GM18520 (cell line): ENCODE measurements around the gene TSC2.
"Not testable (repeated sequence)": the region's sequence is repeated elsewhere in the genome, so short reads cannot be mapped to it uniquely, and the experiment has no call there.

ENCODE experiments used
- ATAC-seq: cut with Tn5 transposase; IDR thresholded peaks from one replicate; pipeline ENCODE4 v1.9.1; 2021; ENCODE audit not compliant: unreplicated experiment

The TSC2 gene

DNA sequence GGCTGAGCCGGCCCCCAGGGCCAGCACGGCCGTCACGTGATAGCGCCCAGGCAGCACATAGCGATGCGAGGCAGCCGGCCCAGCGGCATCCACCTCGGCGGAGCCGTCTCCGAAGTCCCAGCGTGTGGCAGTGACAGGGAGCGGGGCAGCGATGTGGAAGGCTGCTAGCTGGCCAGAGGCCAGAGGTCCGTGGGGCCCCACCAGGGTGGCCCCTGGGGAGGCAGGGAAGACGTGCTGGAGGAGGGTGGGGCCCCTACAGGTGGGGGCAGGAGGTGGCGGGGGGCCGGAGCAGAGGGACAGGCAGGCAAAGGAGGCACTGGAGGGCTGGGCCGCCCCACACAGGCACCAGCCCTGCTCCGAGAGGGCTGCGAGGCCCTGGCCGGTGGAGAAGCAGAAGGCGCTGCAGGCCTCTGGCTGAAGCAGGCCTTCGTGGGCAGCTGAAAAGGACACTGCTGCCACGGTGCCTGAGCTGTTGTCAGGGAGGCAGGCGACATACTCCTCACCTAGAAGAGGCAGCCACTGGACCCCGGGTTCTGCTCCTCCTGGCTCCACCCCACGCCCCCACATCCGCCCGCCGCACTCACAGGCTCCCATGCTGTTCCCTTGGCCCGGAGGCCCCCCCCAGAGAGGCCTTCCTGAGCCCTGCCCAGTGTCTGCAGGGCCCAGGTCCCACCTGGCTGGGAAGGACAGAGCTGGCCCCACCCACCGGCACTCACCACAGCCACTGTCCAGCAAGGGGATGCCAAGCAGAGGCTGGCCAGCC, 70.4 kb downstream of the TSC2 start:
- not testable (repeated sequence) for ATAC-seq

DNA sequence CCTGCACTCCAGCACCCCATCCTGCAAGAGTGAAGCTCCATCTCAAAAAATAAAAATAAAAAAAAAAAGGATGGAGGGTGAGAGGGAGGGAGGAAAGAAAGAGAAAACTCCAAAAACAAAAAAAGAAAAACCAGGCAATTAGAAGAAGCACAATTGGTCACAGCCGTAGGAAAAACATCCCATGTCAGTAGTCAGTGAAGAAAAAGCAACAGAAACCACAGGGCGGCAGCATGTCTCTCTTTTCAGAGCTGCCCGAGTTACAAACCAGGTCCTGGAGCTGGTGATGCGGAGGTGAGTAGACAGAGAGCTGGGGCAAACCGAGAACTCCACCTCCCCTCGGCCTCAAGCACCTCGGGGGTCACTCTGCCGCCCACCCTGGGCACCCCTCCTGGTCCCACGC, 73.5 kb downstream of the TSC2 start:
- not testable (repeated sequence) for ATAC-seq

DNA sequence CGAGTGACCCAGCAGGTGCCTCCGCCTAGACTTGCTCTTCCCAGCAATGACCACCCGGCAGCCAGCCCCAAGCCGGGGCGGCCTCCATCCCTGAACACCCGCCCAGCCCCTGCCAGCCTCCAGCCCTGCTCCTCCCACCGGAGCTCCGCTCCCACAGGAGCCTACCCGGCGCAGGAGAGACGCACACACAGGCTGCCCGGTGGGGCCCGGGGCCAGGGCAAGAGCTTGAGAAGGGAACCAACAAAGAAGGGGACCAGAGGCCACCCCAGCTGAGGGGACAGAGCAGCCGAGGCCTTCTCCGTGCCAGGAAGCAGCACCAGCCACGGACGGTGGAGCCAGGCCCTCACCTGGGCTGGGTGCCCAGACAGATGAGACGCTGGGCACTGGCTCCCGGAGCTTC, 74.1 kb downstream of the TSC2 start:
- no peak for ATAC-seq

DNA sequence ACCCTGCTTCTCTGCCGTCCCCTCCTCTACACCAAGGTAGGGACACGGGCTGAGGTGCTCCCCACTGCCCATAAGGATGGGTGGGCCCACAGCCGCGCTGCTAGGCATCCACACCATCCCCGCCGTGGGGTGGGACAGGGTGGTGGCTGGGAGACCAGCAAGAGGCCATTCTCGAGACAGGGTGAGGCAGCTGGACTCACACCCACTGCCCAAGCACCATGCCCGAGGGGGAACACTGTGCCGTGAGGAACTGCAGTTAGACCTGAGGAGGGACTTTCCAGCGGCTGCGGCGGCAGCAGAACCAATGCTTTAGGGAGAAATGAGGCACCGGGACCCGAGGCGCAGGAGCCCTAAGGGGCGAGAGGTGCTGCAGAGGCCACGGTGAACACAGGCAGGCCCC, 74.6 kb downstream of the TSC2 start:
- ATAC-seq = no peak

DNA sequence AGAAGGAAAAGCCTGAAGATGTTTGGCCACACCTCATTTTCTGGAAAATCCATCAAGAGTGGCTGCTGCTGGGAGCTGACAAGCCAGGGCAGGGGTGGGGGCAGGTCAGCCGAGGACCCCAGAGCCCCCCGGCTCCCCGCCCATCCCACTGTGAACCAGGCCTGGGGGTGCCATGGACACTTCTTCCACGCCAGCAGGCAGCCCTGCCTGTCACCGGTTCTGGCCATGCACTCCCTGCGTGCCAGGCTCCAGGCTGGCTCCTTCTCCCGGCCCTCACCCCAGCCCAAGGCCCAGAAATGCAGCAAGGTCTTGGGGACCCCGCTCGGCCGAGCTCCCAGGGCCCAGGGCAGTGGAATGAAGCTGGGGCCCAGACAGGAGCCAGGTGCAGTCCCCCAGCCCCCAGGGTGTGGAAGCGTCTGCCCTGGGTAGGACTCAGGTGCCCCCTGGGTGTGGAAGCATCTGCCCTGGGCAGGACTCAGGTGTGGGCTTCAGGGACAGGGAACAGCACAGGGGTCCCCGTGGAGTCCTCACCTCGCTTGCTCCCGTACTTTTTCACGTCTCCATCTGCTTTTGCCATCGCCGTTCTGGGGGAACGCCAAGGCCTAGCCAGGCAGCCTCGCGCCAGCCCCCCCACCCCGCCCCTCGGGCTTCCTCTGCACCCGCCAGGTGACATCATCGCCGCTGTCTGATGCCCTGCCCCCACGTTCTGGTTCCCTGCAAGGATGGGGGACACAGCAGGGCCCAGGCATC, 75.3 kb downstream of the TSC2 start:
- not testable (repeated sequence) for ATAC-seq

DNA sequence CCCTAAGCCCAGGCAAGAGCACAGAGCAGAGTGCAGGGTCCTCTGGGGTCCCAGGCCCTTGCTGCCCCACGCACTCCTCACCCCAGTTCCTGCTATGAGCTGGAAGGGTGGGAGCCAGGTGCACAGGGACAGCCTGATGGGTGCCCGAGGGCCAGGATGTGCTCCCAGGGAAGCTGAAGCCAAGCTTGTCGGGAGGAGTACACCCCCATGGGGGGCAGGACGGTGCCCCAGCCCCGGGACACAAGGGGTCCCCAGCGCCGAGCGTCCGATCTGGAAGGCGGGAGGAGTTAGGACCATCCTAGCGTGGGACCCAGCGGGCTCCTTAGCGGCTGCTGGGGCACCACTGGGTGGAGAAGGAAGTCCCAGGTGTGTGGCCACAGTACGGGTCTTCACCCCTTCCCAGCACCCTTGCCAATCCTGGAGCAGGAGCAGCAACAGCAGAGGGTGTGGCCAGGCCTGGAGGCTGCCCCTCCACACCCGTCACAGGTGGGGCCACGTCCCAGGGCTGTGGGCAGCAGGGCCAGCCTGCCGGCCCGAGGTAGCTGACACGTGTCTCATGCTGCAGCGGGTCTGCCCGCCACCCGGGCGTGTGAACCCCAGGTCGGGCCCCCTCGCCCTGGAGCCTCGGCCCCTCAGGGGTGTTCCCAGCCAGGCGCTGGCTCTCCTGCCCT, 76.1 kb downstream of the TSC2 start:
- ATAC-seq = not testable (repeated sequence)

DNA sequence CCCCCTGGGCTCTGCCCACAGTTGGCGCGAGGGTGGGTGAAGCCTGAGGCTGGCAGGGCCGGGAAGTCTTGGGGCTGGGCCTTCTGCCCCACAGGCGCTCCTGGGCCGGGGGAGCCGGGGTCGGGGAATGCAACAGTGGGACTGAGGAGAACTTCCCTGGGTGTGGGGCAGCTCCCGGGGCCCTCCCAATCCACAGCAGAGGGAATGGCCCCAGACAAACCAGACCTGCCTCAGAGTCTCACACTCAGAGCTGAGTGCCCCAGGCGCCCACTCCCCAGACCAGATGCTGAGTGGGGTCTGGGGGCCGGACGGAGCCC, 76.5 kb downstream of the TSC2 start:
- not testable (repeated sequence) for ATAC-seq

DNA sequence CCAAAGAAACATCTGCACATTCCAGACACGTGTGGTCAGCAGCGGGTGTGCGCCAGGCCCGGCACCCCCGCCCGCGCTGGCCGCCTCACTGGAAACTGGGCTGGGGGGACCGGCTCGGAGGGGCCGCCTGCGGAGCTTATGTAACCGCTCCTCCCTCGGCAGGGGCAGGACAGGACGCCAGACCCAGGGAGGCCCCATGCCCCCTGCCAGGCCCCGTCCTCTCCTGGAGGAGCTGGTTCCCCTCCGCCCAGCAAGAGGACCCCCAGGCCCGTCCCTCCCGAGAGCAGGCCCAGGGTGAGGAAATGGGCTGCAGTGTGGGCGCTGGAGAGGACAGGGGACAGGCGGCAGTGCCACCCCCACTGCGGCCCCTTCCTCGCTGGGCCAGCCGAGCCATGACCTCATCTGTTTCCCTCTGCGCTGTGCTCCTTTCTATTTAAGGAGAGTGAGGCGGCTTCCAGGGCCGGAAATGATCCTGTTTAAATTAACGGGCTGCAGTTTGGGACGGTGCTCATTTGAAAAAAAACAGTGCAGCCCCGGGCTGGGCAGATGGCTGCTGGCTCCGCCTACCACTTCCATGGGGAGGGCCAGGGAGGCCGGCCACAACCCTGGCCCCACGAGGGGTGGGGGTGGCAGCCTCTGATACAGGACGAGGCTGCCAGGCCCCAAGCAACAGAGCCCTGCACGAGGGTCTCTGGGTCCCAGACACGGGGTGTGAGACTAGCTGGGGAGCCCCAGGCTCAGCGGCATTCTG, 77.1 kb downstream of the TSC2 start:
- not testable (repeated sequence) for ATAC-seq

DNA sequence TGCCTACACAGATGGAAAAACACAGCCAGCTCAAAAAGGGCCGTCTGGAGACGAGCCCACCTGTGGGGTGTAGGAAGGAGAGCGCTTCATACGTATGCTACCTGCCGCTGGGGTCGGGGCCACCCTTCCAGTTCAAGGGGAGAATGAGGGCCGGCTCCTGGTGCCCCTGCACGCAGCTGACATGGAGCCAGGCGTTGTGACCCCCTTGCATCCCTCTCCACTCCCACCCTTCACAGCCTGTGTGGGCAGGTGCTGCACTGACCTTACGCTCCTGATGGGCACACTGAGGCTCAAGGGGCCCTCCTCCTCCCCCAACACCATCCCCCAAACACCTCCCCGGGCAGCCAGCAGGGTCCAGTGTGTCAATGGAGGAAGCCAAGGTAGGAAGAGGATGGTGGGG, 77.8 kb downstream of the TSC2 start:
- not testable (repeated sequence) for ATAC-seq

DNA sequence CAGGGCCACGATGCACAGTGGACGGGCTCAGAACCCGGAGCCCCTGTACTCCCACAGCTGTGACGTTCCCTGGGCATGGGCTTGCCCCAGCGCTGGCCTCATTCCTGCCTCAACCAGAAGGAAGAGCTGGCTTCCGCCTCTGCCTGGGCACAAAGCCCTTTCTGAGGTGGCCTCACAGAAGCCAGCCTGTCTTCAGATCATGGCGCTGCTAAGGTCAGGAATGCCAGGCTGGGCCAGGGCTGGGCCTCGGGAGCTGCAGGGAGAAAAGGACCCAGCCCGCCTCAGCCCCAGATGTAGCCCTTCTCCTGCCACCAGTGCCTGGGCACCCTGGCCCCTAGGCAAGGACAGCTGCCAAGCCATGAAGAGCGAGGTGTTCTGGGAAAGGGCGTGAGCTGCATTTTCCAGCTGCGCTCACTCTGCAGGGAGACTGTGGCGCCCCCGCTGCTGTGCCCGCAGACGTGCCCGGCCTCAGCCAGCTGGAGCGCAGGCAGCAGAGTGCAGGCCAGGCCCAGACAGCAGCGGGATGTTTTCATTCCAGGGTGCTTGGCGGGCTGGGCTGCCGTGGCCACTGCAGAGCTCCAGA, 78.5 kb downstream of the TSC2 start:
- not testable (repeated sequence) for ATAC-seq

DNA sequence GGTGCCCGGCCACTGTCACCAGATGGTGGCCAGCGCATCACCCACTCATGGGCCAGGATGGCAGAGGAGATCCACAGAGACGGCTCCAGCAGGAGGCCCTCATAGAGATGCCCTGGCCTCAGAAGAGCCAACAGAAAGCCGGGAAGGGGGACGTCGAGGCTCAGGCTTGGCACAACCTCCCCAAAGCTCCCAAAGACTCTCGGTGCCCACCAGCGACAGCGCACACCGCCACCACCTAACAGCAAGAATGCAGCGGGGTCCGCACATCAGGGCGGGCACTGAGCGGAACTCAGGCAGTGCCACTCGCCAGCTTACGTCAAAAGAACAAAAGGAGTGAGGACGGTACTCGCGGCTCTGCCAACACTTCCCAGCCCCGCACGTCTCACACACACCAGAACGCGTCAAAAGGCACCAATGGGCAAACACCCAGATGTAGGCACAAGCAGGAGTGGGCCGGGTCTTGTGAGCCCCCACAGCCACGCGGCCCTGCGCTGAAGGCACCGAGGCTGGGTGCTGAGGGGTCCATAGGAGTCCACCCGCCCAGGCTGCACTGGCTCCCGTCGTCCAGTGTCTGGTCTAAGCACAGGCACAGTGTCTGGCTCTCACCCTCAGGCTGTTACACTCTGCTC, 79.3 kb downstream of the TSC2 start:
- not testable (repeated sequence) for ATAC-seq

DNA sequence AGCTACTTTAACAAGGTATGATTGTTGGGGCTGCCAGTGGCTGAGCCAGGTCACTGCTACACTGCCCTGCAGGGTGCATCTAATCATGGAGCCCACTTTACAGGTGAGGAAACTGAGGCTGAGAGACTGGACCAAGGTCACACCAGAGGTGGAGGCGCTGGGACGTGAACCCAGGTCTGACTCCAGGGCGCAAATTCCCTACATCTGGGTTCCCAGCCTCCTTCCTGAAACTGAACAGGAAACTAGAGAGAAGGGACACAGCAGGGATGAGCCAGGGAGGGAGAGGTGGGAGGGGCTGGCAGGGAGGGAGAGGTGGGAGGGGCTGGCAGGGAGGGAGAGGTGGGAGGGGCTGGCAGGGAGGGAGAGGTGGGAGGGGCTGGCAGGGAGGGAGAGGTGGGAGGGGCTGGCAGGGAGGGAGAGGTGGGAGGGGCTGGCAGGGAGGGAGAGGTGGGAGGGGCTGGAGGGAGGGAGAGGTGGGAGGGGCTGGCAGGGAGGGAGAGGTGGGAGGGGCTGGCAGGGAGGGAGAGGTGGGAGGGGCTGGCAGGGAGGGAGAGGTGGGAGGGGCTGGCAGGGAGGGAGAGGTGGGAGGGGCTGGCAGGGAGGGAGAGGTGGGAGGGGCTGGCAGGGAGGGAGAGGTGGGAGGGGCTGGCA, 80.0 kb downstream of the TSC2 start:
- not testable (repeated sequence) for ATAC-seq

DNA sequence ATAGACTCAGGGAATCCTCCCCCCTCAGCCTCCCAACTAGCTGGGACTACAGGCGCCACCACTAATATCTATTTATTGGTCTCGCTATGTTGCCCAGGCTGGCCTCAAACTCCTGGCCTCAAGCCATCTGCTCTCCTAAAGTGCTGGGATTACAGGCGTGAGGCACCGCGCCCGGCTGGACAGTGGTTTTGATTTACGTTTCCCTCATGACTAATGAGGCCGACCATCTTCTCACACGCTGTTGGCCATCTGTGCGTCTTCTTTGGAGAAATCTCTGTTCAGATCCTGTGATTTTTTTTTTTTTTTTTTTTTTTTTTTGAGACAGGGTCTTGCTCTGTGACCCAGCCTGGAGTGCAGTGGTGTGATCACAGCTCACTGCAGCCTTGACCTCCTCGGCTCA, 81.5 kb downstream of the TSC2 start:
- ATAC-seq = not testable (repeated sequence)

DNA sequence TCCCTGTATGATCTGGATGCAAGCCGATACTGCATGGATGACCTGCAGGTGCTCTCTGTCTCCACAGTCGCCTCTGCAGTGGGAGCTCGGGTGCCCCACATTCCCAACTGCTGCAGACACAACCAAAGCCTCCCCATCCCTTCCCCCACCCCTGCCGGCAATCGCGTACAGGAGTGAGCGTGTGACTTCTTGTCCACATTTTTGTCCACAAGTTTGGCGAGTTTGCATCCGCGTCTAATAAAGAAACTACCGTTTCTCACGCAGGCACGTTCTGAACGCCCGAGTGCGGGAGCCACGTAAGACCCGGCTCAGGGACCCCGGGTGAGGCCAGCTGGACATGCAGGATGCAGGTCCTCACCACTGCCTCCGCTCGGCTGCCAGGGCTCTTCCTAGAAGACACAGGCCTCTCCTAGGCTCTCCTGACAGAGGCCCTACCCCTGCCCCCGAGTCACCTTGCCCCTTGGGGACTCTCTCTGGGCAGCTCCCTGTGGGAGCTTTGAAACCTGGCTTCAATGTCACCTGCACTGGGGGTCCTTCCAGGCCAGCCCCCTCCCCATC, 82.2 kb downstream of the TSC2 start:
- not testable (repeated sequence) for ATAC-seq

DNA sequence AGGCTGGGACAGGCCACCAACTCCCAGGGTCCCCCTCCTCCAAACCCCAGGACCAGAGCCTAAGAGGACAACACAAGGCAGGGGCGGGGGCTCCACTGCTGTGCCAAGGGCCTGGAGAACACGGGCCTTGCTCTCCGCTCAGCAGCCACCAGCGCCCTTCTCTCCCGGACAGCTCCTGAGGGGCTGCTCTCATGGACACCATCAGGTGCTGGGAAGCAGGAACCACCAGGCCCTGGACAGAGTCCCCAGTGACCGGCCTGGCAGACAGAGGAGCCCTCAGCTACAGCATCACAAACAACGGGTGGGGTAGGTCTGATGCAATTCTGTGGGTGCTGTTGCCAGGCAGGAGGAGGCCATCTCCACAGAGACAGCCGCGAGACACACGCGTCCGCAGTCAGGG, 86.0 kb downstream of the TSC2 start:
- not testable (repeated sequence) for ATAC-seq

DNA sequence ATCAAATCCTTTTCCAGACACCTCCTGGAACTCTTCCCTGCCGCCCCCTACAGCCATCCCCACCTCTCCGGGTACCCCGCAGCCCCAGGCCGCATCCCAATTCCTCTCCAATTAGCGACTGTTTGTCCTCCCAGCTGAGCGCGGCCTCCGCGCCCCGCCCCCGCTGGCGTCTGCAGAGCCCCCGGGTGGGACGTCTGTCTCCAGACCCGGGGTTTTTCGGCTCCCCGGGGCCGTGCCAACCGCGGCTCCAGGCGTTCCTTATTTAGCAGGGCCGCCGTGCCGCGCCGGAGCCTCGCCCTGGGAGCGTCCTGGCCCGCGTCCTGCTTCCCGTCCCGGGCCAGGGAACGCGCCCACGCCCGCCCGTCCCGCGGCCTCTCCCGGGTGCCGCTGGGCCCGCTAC, 87.3 kb downstream of the TSC2 start:
- ATAC-seq = not testable (repeated sequence)

DNA sequence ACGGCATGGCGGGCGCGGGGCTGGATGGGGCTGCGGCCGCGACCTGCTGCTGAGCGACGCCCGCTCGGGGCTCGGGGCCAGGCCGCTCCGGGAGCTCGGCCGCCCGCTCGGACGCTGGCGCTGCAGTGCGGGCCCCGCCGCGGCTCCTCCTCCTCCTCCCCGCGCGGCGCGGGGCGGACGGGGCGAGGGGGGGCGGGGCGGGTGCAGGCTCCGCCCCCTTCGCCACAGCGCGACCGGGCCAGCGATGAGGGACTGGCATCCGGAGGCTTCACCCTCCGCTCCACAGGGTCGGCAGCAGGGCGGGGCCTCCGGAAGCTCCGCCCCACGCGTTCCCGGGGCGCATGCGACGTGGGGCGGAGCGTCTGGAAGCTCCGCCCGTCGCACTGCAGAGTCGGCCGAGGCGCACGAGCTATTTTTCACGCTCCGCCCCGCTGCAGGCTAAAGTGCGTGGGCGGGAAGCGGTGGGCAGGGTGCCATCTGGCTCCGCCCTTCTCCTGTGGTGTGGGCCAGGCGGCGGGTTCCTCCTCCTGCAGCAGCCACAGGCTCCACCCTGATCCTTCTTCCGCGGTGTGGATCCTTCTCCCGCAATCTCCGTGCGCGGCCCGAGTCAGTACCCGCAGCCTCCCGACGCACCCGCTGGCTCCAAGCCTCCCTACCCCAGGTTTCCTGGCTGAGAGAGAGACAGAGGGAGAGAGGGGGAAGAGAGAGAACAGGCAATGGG, 88.1 kb downstream of the TSC2 start, which contains the start of gene PKD1:
Gene PKD1 (minus strand): TSS at position 129 of the 721 bp plus-strand sequence. CDS start 209 bp downstream, outside the sequence.
- ATAC-seq = not testable (repeated sequence)
